Measurements from ENCODE around the gene COMMD1.
"Not testable (repeated sequence)": the region's sequence is repeated elsewhere in the genome, so short reads cannot be mapped to it uniquely, and the experiment has no call there.

Gene COMMD1

DNA sequence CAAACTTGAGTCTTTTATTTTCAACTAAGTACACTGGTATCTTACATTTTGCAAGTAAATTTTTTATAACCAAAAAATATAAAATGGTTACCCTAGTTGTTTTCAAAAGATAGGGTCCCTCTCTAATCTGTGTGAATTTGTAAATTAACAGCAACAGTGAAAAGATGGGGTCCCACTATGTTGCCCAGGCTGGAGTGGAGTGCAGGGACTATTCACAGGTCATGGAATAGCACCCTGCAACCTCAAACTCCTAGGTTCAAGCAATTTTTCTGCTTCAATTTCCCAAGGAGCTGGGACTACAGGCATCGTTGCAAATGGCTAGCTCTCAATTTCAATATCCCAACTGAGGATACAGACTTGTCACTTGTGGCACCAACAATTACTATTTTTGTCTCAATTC, 29.1 kb upstream of the COMMD1 start:
- no peaks in the 10 kb centered on the region for H3K9me3 ChIP-seq (replicated peaks; ENCODE audit: insufficient read depth, low read length)
- no peak overlapping the region for H3K9ac ChIP-seq (ENCODE audit: low read length)
- TF ChIP-seq EZH2phosphoT487 (IDR thresholded peaks at IDR 0.05; ENCODE audit: low read length): no peak
- TF ChIP-seq, protein P1, sequence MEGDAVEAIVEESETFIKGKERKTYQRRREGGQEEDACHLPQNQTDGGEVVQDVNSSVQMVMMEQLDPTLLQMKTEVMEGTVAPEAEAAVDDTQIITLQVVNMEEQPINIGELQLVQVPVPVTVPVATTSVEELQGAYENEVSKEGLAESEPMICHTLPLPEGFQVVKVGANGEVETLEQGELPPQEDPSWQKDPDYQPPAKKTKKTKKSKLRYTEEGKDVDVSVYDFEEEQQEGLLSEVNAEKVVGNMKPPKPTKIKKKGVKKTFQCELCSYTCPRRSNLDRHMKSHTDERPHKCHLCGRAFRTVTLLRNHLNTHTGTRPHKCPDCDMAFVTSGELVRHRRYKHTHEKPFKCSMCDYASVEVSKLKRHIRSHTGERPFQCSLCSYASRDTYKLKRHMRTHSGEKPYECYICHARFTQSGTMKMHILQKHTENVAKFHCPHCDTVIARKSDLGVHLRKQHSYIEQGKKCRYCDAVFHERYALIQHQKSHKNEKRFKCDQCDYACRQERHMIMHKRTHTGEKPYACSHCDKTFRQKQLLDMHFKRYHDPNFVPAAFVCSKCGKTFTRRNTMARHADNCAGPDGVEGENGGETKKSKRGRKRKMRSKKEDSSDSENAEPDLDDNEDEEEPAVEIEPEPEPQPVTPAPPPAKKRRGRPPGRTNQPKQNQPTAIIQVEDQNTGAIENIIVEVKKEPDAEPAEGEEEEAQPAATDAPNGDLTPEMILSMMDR (IDR thresholded peaks at IDR 0.05; ENCODE audit: low read length): no peak
- TF ChIP-seq EZH2 (optimal IDR thresholded peaks at IDR 0.05; ENCODE audit: low read depth, low read length): no peak
- no peaks in the 10 kb centered on the region for H3K4me1 ChIP-seq (ENCODE audit: low read length)
- H3K4me3 ChIP-seq (ENCODE audit: low read length): no peak overlapping the region
- no peak overlapping the region for H2AFZ ChIP-seq (ENCODE audit: low read length)
- H4K20me1 ChIP-seq (ENCODE audit: insufficient read depth, low read length): 0 out of 2 replicates have a peak, but pooled peaks cover 3% of the 10 kb centered on the region
- no peaks in the 10 kb centered on the region for H3K27me3 ChIP-seq (replicated peaks; ENCODE audit: insufficient read depth, low read length)
- DNase-seq: no peak
- peaks cover 41% of the 10 kb centered on the region for H3K79me2 ChIP-seq (ENCODE audit: low read length)
- H3K36me3 ChIP-seq (replicated peaks; ENCODE audit: insufficient read depth, low read length): peaks cover 19% of the 10 kb centered on the region
- no peak overlapping the region for H3K27ac ChIP-seq (ENCODE audit: low read length)
- H3F3A ChIP-seq (ENCODE audit: insufficient read depth, low read length): no peaks in the 10 kb centered on the region; the same call in 1 of the 2 replicates
- no peaks in the 10 kb centered on the region for H3K9me2 ChIP-seq (replicated peaks; ENCODE audit: insufficient read depth, low read length)
- H3K4me2 ChIP-seq (ENCODE audit: low read depth, low read length): no peak overlapping the region

DNA sequence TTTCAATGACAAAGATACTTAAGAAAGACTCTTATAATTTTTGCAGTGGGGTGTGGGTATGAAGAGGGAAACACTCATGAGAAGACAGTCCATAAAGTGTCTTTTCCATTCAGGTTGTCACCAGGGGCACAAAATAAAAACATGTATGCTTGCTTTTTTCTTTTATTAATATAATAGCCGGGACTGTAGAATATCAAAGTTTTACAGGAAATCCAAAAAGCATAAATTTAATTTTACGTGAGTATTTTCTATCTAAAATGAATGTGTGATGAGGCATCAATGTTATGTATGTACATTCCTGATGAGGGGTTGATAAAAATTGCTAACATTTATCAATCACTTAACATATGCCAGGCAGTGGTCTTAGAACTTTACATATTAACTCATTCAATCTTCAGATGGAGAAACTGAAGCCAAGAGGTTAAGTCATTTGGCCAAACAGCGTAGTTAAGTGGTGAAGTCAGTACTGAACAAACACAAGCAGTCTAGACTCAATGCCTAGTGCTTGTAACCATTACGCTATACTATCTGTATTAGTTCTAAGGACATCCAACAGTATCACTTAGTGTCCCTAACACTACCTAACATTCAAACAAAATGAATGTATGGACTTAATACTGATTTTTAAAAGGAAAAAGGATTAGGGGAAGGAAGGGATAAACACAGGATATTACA, 27.8 kb upstream of the COMMD1 start:
- Histone ChIP-seq H3K4me2 (ENCODE audit: low read depth, low read length) (no peak overlapping the region), H3K27ac (ENCODE audit: low read length) (no peak overlapping the region), H4K20me1 (ENCODE audit: insufficient read depth, low read length) (0 out of 2 replicates have a peak, but pooled peaks cover 3% of the 10 kb centered on the region), H3K4me1 (ENCODE audit: low read length) (no peaks in the 10 kb centered on the region), H2AFZ (ENCODE audit: low read length) (no peak overlapping the region), H3K36me3 (replicated peaks; ENCODE audit: insufficient read depth, low read length) (peaks cover 15% of the 10 kb centered on the region; the same call in 1 of the 2 replicates), H3K9ac (ENCODE audit: low read length) (no peak overlapping the region), H3K4me3 (ENCODE audit: low read length) (no peak overlapping the region), H3K9me2 (replicated peaks; ENCODE audit: insufficient read depth, low read length) (no peaks in the 10 kb centered on the region), H3F3A (ENCODE audit: insufficient read depth, low read length) (no peaks in the 10 kb centered on the region; the same call in 1 of the 2 replicates), H3K79me2 (ENCODE audit: low read length) (peaks cover 44% of the 10 kb centered on the region), H3K9me3 (replicated peaks; ENCODE audit: insufficient read depth, low read length) (no peaks in the 10 kb centered on the region), H3K27me3 (replicated peaks; ENCODE audit: insufficient read depth, low read length) (no peaks in the 10 kb centered on the region)
- TF ChIP-seq EZH2 (optimal IDR thresholded peaks at IDR 0.05; ENCODE audit: low read depth, low read length) (no peak), EZH2phosphoT487 (IDR thresholded peaks at IDR 0.05; ENCODE audit: low read length) (no peak)
- TF ChIP-seq, protein P1 (IDR thresholded peaks at IDR 0.05; ENCODE audit: low read length): no peak
- DNase-seq: no peak

DNA sequence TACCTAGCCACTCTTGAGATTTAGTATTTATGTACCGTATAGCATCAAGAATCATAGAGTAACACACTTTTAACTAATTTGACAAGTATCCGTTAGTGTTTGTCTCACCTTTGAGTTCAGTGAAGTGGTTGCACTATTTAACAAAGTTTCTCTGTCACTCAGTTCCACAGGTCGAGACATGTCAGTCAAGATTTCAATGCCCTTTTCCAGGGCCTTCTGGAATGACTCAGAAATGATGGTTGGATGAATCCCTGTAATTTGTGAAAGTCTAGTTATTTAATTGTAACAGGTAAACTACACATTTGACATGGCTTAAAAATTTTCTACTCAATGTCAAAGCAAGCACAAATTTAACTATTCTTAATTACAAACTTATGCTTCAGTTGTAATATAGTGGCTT, 26.7 kb upstream of the COMMD1 start:
- Histone ChIP-seq H3K27me3 (replicated peaks; ENCODE audit: insufficient read depth, low read length) (no peaks in the 10 kb centered on the region), H3K4me1 (ENCODE audit: low read length) (no peaks in the 10 kb centered on the region), H3K27ac (ENCODE audit: low read length) (no peak overlapping the region), H3K79me2 (ENCODE audit: low read length) (peaks cover 55% of the 10 kb centered on the region), H3K4me3 (ENCODE audit: low read length) (no peak overlapping the region), H3K36me3 (replicated peaks; ENCODE audit: insufficient read depth, low read length) (peaks cover 18% of the 10 kb centered on the region; the same call in 1 of the 2 replicates), H4K20me1 (ENCODE audit: insufficient read depth, low read length) (0 out of 2 replicates have a peak, but pooled peaks cover 3% of the 10 kb centered on the region), H2AFZ (ENCODE audit: low read length) (no peak overlapping the region), H3K9me2 (replicated peaks; ENCODE audit: insufficient read depth, low read length) (no peaks in the 10 kb centered on the region), H3K9ac (ENCODE audit: low read length) (no peak overlapping the region), H3K9me3 (replicated peaks; ENCODE audit: insufficient read depth, low read length) (no peaks in the 10 kb centered on the region), H3F3A (ENCODE audit: insufficient read depth, low read length) (no peaks in the 10 kb centered on the region; the same call in 1 of the 2 replicates), H3K4me2 (ENCODE audit: low read depth, low read length) (no peak overlapping the region)
- DNase-seq: no peak
- TF ChIP-seq EZH2phosphoT487 (IDR thresholded peaks at IDR 0.05; ENCODE audit: low read length) (no peak), EZH2 (optimal IDR thresholded peaks at IDR 0.05; ENCODE audit: low read depth, low read length) (no peak)
- TF ChIP-seq, protein P1 (IDR thresholded peaks at IDR 0.05; ENCODE audit: low read length): no peak

DNA sequence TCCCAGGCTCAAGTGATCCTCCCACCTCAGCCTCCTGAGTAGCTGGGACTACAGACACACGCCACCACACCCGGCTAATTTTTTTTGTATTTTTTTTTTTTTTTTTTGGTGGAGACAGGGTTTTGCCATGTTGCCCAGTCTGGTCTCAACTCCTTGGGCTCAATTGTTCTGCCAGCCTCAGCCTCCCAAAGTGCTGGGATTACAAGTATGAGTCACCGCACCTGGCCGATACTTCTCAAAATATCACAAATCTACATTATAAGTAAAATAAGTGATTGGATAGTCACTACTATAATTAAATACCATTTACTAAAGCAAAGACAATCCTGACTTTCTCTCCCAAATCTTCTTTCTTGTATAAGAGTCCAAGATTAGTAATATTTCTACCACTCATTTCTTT, 26.1 kb upstream of the COMMD1 start:
- H3K4me2 ChIP-seq (ENCODE audit: low read depth, low read length); H3K27ac ChIP-seq (ENCODE audit: low read length); H3K9me2 ChIP-seq (replicated peaks; ENCODE audit: insufficient read depth, low read length); H4K20me1 ChIP-seq (ENCODE audit: insufficient read depth, low read length); H3K9me3 ChIP-seq (replicated peaks; ENCODE audit: insufficient read depth, low read length); H3F3A ChIP-seq (ENCODE audit: insufficient read depth, low read length); H3K9ac ChIP-seq (ENCODE audit: low read length); H3K4me3 ChIP-seq (ENCODE audit: low read length); H2AFZ ChIP-seq (ENCODE audit: low read length); DNase-seq; H3K4me1 ChIP-seq (ENCODE audit: low read length); H3K27me3 ChIP-seq (replicated peaks; ENCODE audit: insufficient read depth, low read length): not testable (repeated sequence)
- peaks cover 59% of the 10 kb centered on the region for H3K79me2 ChIP-seq (ENCODE audit: low read length)
- peaks cover 18% of the 10 kb centered on the region; the same call in 1 of the 2 replicates for H3K36me3 ChIP-seq (replicated peaks; ENCODE audit: insufficient read depth, low read length)
